Retinal pigment epithelial cell (primary cell): ENCODE results near the gene PERM1.

Experiments used
- DNase-seq: peaks from one replicate; pipeline ENCODE4 v3.0.0-alpha.2; 2010; ENCODE audit warnings: low read depth
- H3K4me3 ChIP-seq: 2 replicates; pipeline ENCODE4 v1.5.1; 2011; ENCODE audit warnings: mild to moderate bottlenecking, low read length, control low read depth, moderate library complexity
- CTCF ChIP-seq: conservative IDR thresholded peaks from 2 replicates; pipeline ENCODE4 v1.5.1; 2011; ENCODE audit warnings: low read depth, low read length, control low read depth, inconsistent platforms

The PERM1 gene

GRCh38 chr1:966135-966703, 15.7 kb downstream of the PERM1 start, which contains the start of gene PLEKHN1:
TSS of gene PLEKHN1 (plus strand) at chr1:966482. CDS start at chr1:966532, 50 bp downstream.
- TF ChIP-seq CTCF: no peak
- DNase-seq: no peak
- H3K4me3 ChIP-seq: peak within 1 kb of the TSS; percentile 58

GRCh38 chr1:965526-966134, 16.3 kb downstream of the PERM1 start:
- no peak overlapping the region for H3K4me3 ChIP-seq
- TF ChIP-seq CTCF: no peak
- no peak for DNase-seq

- DNase-seq: no peak
- H3K4me3 ChIP-seq: no peak overlapping the region
- no peak for TF ChIP-seq CTCF
These were observed 17.0 kb downstream of the PERM1 start for GRCh38 chr1:964691-965525.

GRCh38 chr1:963746-964525, 18.0 kb downstream of the PERM1 start:
- TF ChIP-seq CTCF: no peak
- no peak overlapping the region for H3K4me3 ChIP-seq
- DNase-seq: no peak

GRCh38 chr1:963301-963651, 18.6 kb downstream of the PERM1 start:
- TF ChIP-seq CTCF: no peak
- no peak overlapping the region for H3K4me3 ChIP-seq
- DNase-seq: no peak

GRCh38 chr1:962381-963300, 19.3 kb downstream of the PERM1 start:
- no peak overlapping the region for H3K4me3 ChIP-seq
- TF ChIP-seq CTCF: no peak
- no peak for DNase-seq
